Tibial nerve (tissue), 4 donors: ENCODE results near the gene TSEN54. TPM values are rescaled to one million over a fixed set of nuclear protein-coding genes. Genes with fewer than 3 reads are reported as not detected.

ENCODE experiments used
- DNase-seq, 2 donors: peaks; one replicate each; pipeline ENCODE4 v3.0.0-alpha.2; 2019; ENCODE audit warnings: low spot score in 2 of 2
- H3K27ac ChIP-seq, 4 donors: fragments of 200-600 bp; sonication (generic) in 3 of 4; one replicate each; pipeline ENCODE4 v1.5.1; 2017 to 2019; ENCODE audit warnings: mild to moderate bottlenecking in 1 of 4
- H3K27me3 ChIP-seq, 2 donors: fragments of 200-600 bp; sonication (generic) in 1 of 2; one replicate each; pipeline versions ENCODE4 v1.5.1 to v1.6.0; 2017 to 2019
- H3K36me3 ChIP-seq, 3 donors: fragments of 200-600 bp; sonication (generic); one replicate each; pipeline ENCODE4 v1.5.1; 2018 to 2019
- H3K4me1 ChIP-seq, 4 donors: fragments of 200-600 bp; sonication (generic) in 3 of 4; one replicate each; pipeline ENCODE4 v1.5.1; 2017 to 2019
- H3K4me3 ChIP-seq, 4 donors: fragments of 200-600 bp; sonication (generic) in 3 of 4; one replicate each; pipeline ENCODE4 v1.5.1; 2017 to 2019; ENCODE audit warnings: mild to moderate bottlenecking in 1 of 4, moderate library complexity in 1 of 4
- H3K9me3 ChIP-seq, 4 donors: fragments of 200-600 bp; sonication (generic) in 3 of 4; one replicate each; pipeline ENCODE4 v1.5.1; 2017 to 2019
- CTCF ChIP-seq, 5 experiments: fragments of 200-600 bp in 3 of 5; fragments of 450-650 bp in 2 of 5; sonication (generic) in 3 of 5; IDR thresholded peaks; one replicate each; pipeline ENCODE4 v1.5.1; 2016 to 2019; ENCODE audit warnings: antibody characterized with exemption in 5 of 5, mild to moderate bottlenecking in 3 of 5, moderate library complexity in 2 of 5
- EP300 ChIP-seq, 2 donors: sonication (generic); formaldehyde crosslinking; IDR thresholded peaks; one replicate each; pipeline ENCODE4 v1.6.1; 2017; ENCODE audit warnings: antibody characterized with exemption in 2 of 2, mild to moderate bottlenecking in 1 of 2
- POLR2A ChIP-seq, 2 donors: fragments of 450-650 bp; IDR thresholded peaks; one replicate each; pipeline ENCODE4 v1.6.1; 2017; ENCODE audit warnings: antibody characterized with exemption in 2 of 2, mild to moderate bottlenecking in 2 of 2, moderate library complexity in 2 of 2
- WGBS, 2 donors: methylation state at CpG; one replicate each; pipeline ENCODE4 v1.1.5; 2018; 5-methylcytosine and 5-hydroxymethylcytosine counted together
- total RNA-seq, 4 donors: library from RNA; depleted of rRNA; stranded (reverse); fragments of >200 nt; gene quantifications; one replicate each; pipeline ENCODE4 v1.1.0, GENCODE V29; 2016

TSEN54 gene
- total RNA-seq, 4 donors from 2014 or later: 43.3 to 84.6 (median 53.0) TPM

- Histone ChIP-seq H3K27ac (no peak overlapping the region), H3K9me3 (no peaks in the 10 kb centered on the region), H3K27me3 (no peaks in the 10 kb centered on the region), H3K4me1 (no peaks in the 10 kb centered on the region), H3K36me3 (peaks cover 0 to 45% (median 0%) of the 10 kb centered on the region in 3 donors), H3K4me3 (no peak overlapping the region)
- whole genome bisulfite sequencing, 2 donors: 83 to 88% methylated on average over 6 of the region's 6 CpGs
- TF ChIP-seq EP300 (IDR thresholded peaks at IDR 0.05): no peak
- no peak for TF ChIP-seq CTCF (IDR thresholded peaks at IDR 0.05)
- no peak for TF ChIP-seq POLR2A (IDR thresholded peaks at IDR 0.05)
- DNase-seq: no peak
These were observed 49.3 kb downstream of the TSEN54 start for GRCh38 chr17:75565618-75566017.

- TF ChIP-seq CTCF (IDR thresholded peaks at IDR 0.05) (no peak), EP300 (IDR thresholded peaks at IDR 0.05) (no peak), POLR2A (IDR thresholded peaks at IDR 0.05) (no peak)
- Histone ChIP-seq H3K4me3 (no peak overlapping the region), H3K9me3 (no peaks in the 10 kb centered on the region), H3K4me1 (no peaks in the 10 kb centered on the region), H3K27ac (no peak overlapping the region), H3K27me3 (no peaks in the 10 kb centered on the region), H3K36me3 (peaks cover 0 to 51% (median 0%) of the 10 kb centered on the region in 3 donors)
- 77% methylated on average over 5 to 6 of the region's 6 CpGs for WGBS, 2 donors
- DNase-seq: no peak
These were observed 50.1 kb downstream of the TSEN54 start for GRCh38 chr17:75566416-75566815.

GRCh38 chr17:75566834-75567233 is 50.5 kb downstream of the TSEN54 start:
- no peak for DNase-seq
- Histone ChIP-seq H3K27ac (no peak overlapping the region), H3K4me1 (no peaks in the 10 kb centered on the region), H3K36me3 (peaks cover 0 to 55% (median 0%) of the 10 kb centered on the region in 3 donors), H3K4me3 (no peak overlapping the region), H3K27me3 (no peaks in the 10 kb centered on the region), H3K9me3 (no peaks in the 10 kb centered on the region)
- WGBS, 2 donors: 79 to 89% methylated on average over 5 of the region's 5 CpGs
- TF ChIP-seq POLR2A (IDR thresholded peaks at IDR 0.05): no peak
- TF ChIP-seq EP300 (IDR thresholded peaks at IDR 0.05): no peak
- TF ChIP-seq CTCF (IDR thresholded peaks at IDR 0.05): no peak

GRCh38 chr17:75568412-75569255 is 52.3 kb downstream of the TSEN54 start:
- DNase-seq: no peak

More at GRCh38 chr17:75568412-75569255, 52.3 kb downstream of the TSEN54 start:
- WGBS, 2 donors: 90% methylated on average over 26 to 28 of the region's 31 CpGs
- no peak for TF ChIP-seq POLR2A (IDR thresholded peaks at IDR 0.05)
- TF ChIP-seq EP300 (IDR thresholded peaks at IDR 0.05): no peak
- TF ChIP-seq CTCF (IDR thresholded peaks at IDR 0.05): no peak
- peaks cover 0 to 54% (median 0%) of the 10 kb centered on the region in 3 donors for H3K36me3 ChIP-seq
- H3K27me3 ChIP-seq: no peaks in the 10 kb centered on the region
- H3K9me3 ChIP-seq: no peaks in the 10 kb centered on the region
- H3K4me3 ChIP-seq: no peak overlapping the region
- no peak overlapping the region for H3K27ac ChIP-seq
- no peaks in the 10 kb centered on the region for H3K4me1 ChIP-seq
